ENCODE measurements around the gene PDGFRB. TPM values are rescaled to one million over a fixed set of nuclear protein-coding genes. Genes with fewer than 3 reads are reported as not detected.

The PDGFRB gene
- total RNA-seq, 1 donor from 2014 or later = 86.6 TPM

GRCh38 chr5:150166037-150166649 is 10.5 kb upstream of the PDGFRB start:
- Histone ChIP-seq H3K36me3 (ENCODE audit: control insufficient read depth in 3 of 3, insufficient read depth in 3 of 3, low read length in 3 of 3) (no peaks in the 10 kb centered on the region), H3K4me3 (ENCODE audit: low read length in 3 of 3) (no peak overlapping the region), H3K4me1 (ENCODE audit: control insufficient read depth in 3 of 3, insufficient read depth in 3 of 3, low read length in 3 of 3) (peaks cover 29 to 33% (median 30%) of the 10 kb centered on the region in 3 donors), H3K27me3 (ENCODE audit: control insufficient read depth in 3 of 3, insufficient read depth in 3 of 3, low read length in 3 of 3) (peaks cover 3 to 10% (median 4%) of the 10 kb centered on the region in 3 donors), H3K27ac (ENCODE audit: low read depth, low read length) (no peak overlapping the region), H3K9me3 (ENCODE audit: control insufficient read depth in 3 of 3, low read length in 3 of 3) (no peaks in the 10 kb centered on the region), H3K9ac (ENCODE audit: low read depth in 1 of 3, low read length in 3 of 3) (no peak overlapping the region)

DNA sequence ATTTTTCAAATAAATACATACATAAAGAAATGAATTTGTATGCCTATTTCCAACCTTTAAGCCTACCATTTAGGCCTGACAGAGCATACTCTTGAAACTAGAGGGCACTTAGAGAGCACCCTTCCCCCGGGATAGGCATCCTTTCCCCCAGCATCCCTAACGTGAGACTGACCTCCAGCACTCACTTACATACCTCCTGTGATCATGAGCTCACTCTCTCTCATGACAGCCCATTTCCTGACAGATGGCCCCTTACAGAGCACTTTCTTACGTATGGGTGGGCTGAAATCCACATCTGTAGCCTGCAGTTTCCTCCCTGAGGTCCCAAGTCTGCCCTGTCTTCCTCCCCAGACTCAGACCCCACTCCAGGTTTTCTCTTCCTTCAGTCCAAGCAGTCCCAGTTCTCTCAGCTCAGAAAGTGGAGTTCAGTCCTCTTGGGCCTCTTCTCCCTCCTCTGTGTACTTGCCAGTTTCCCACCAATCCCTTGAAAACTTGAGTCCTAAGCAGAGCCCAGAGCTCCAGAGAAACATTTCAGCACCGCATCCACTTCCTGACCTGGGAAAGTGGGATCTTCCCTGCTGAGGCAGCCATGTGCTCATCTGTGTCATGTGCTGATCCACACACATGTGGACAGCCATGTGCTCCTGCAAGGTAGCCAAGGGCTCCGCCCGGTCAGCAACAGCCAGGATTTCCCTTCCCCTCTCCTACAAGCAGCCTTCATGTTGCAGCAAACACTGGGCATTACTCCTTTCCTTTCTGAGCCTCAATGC is 8.8 kb upstream of the PDGFRB start:
- peaks cover 36 to 41% (median 37%) of the 10 kb centered on the region in 3 donors for H3K4me1 ChIP-seq (ENCODE audit: control insufficient read depth in 3 of 3, insufficient read depth in 3 of 3, low read length in 3 of 3)
- peaks cover 3 to 10% (median 4%) of the 10 kb centered on the region in 3 donors for H3K27me3 ChIP-seq (ENCODE audit: control insufficient read depth in 3 of 3, insufficient read depth in 3 of 3, low read length in 3 of 3)
- no peaks in the 10 kb centered on the region for H3K36me3 ChIP-seq (ENCODE audit: control insufficient read depth in 3 of 3, insufficient read depth in 3 of 3, low read length in 3 of 3)
- no peak overlapping the region for H3K4me3 ChIP-seq (ENCODE audit: low read length in 3 of 3)
- peak overlapping the region; percentile 54 for H3K27ac ChIP-seq (ENCODE audit: low read depth, low read length)
- no peaks in the 10 kb centered on the region for H3K9me3 ChIP-seq (ENCODE audit: control insufficient read depth in 3 of 3, low read length in 3 of 3)
- H3K9ac ChIP-seq (ENCODE audit: low read depth in 1 of 3, low read length in 3 of 3) = peak overlapping the region in 2 of 3 donors; percentile 33 to 54

GRCh38 chr5:150163547-150164059 is 8.0 kb upstream of the PDGFRB start:
- H3K27me3 ChIP-seq (ENCODE audit: control insufficient read depth in 3 of 3, insufficient read depth in 3 of 3, low read length in 3 of 3) = peaks cover 3 to 10% (median 4%) of the 10 kb centered on the region in 3 donors
- no peaks in the 10 kb centered on the region for H3K9me3 ChIP-seq (ENCODE audit: control insufficient read depth in 3 of 3, low read length in 3 of 3)
- no peaks in the 10 kb centered on the region for H3K36me3 ChIP-seq (ENCODE audit: control insufficient read depth in 3 of 3, insufficient read depth in 3 of 3, low read length in 3 of 3)
- peak overlapping the region in 1 of 3 donors; percentile 41 for H3K4me3 ChIP-seq (ENCODE audit: low read length in 3 of 3)
- H3K9ac ChIP-seq (ENCODE audit: low read depth in 1 of 3, low read length in 3 of 3) = peak overlapping the region in 1 of 3 donors; percentile 62
- peak overlapping the region; percentile 45 for H3K27ac ChIP-seq (ENCODE audit: low read depth, low read length)
- H3K4me1 ChIP-seq (ENCODE audit: control insufficient read depth in 3 of 3, insufficient read depth in 3 of 3, low read length in 3 of 3) = peaks cover 40 to 45% (median 44%) of the 10 kb centered on the region in 3 donors

- Histone ChIP-seq H3K9me3 (ENCODE audit: control insufficient read depth in 3 of 3, low read length in 3 of 3) (no peaks in the 10 kb centered on the region), H3K9ac (ENCODE audit: low read depth in 1 of 3, low read length in 3 of 3) (peak overlapping the region in 1 of 3 donors; percentile 33), H3K36me3 (ENCODE audit: control insufficient read depth in 3 of 3, insufficient read depth in 3 of 3, low read length in 3 of 3) (no peaks in the 10 kb centered on the region), H3K27ac (ENCODE audit: low read depth, low read length) (peak overlapping the region; percentile 45), H3K27me3 (ENCODE audit: control insufficient read depth in 3 of 3, insufficient read depth in 3 of 3, low read length in 3 of 3) (peaks cover 3 to 10% (median 4%) of the 10 kb centered on the region in 3 donors), H3K4me1 (ENCODE audit: control insufficient read depth in 3 of 3, insufficient read depth in 3 of 3, low read length in 3 of 3) (peaks cover 46 to 51% (median 48%) of the 10 kb centered on the region in 3 donors), H3K4me3 (ENCODE audit: low read length in 3 of 3) (peak overlapping the region in 1 of 3 donors; percentile 41)
Measured at GRCh38 chr5:150163035-150163434, 7.4 kb upstream of the PDGFRB start.

- no peak overlapping the region for H3K4me3 ChIP-seq (ENCODE audit: low read length in 3 of 3)
- peak overlapping the region in 1 of 3 donors; percentile 72 for H3K9ac ChIP-seq (ENCODE audit: low read depth in 1 of 3, low read length in 3 of 3)
- no peaks in the 10 kb centered on the region for H3K9me3 ChIP-seq (ENCODE audit: control insufficient read depth in 3 of 3, low read length in 3 of 3)
- peaks cover 53 to 54% (median 54%) of the 10 kb centered on the region in 3 donors for H3K4me1 ChIP-seq (ENCODE audit: control insufficient read depth in 3 of 3, insufficient read depth in 3 of 3, low read length in 3 of 3)
- peak overlapping the region; percentile 40 for H3K27ac ChIP-seq (ENCODE audit: low read depth, low read length)
- no peaks in the 10 kb centered on the region for H3K36me3 ChIP-seq (ENCODE audit: control insufficient read depth in 3 of 3, insufficient read depth in 3 of 3, low read length in 3 of 3)
- peaks cover 0 to 2% (median under 1%) of the 10 kb centered on the region in 3 donors for H3K27me3 ChIP-seq (ENCODE audit: control insufficient read depth in 3 of 3, insufficient read depth in 3 of 3, low read length in 3 of 3)
Measured at GRCh38 chr5:150162142-150162513, 6.5 kb upstream of the PDGFRB start.

- Histone ChIP-seq H3K27ac (ENCODE audit: low read depth, low read length) (peak overlapping the region; percentile 82), H3K4me3 (ENCODE audit: low read length in 3 of 3) (no peak overlapping the region), H3K27me3 (ENCODE audit: control insufficient read depth in 3 of 3, insufficient read depth in 3 of 3, low read length in 3 of 3) (no peaks in the 10 kb centered on the region), H3K4me1 (ENCODE audit: control insufficient read depth in 3 of 3, insufficient read depth in 3 of 3, low read length in 3 of 3) (peaks cover 54 to 55% (median 55%) of the 10 kb centered on the region in 3 donors), H3K9ac (ENCODE audit: low read depth in 1 of 3, low read length in 3 of 3) (peak overlapping the region in 1 of 3 donors; percentile 72), H3K9me3 (ENCODE audit: control insufficient read depth in 3 of 3, low read length in 3 of 3) (no peaks in the 10 kb centered on the region), H3K36me3 (ENCODE audit: control insufficient read depth in 3 of 3, insufficient read depth in 3 of 3, low read length in 3 of 3) (no peaks in the 10 kb centered on the region)
Measured at GRCh38 chr5:150161242-150162141, 5.8 kb upstream of the PDGFRB start.

DNA sequence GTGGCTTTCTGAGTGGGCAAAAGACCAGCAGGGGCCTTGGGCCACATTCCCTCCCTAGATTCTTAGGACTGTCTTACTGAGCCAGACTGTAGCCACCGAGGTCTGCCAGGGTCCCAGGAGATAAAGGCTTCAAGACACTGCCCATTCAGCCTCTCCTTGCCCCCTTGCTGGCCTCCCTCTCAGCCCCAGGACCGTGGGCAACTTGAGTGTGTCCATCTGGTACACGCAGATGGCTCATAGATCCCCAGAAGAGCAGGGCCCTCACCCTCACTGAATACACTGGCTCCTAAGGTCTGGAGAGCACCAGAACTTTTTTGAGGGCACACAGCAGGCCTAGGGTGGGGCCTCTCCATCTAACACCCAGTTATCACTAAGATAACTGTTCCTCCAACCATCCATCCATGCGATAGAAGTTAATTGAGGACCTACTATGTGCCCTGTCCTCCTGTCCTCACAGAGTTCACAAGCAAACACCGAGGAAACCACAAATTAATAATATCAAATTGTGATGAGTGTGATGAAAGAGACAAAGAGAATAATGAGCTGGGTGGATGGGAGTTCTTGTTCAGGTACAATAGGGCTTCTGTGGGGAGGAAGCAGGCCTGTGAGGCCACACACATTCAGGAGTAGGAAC is 4.9 kb upstream of the PDGFRB start:
- Histone ChIP-seq H3K36me3 (ENCODE audit: control insufficient read depth in 3 of 3, insufficient read depth in 3 of 3, low read length in 3 of 3) (no peaks in the 10 kb centered on the region), H3K9me3 (ENCODE audit: control insufficient read depth in 3 of 3, low read length in 3 of 3) (no peaks in the 10 kb centered on the region), H3K9ac (ENCODE audit: low read depth in 1 of 3, low read length in 3 of 3) (peak overlapping the region in 2 of 3 donors; percentile 7 to 75), H3K27ac (ENCODE audit: low read depth, low read length) (peak overlapping the region; percentile 82), H3K27me3 (ENCODE audit: control insufficient read depth in 3 of 3, insufficient read depth in 3 of 3, low read length in 3 of 3) (no peaks in the 10 kb centered on the region), H3K4me3 (ENCODE audit: low read length in 3 of 3) (no peak overlapping the region), H3K4me1 (ENCODE audit: control insufficient read depth in 3 of 3, insufficient read depth in 3 of 3, low read length in 3 of 3) (peaks cover 55 to 61% (median 61%) of the 10 kb centered on the region in 3 donors)

DNA sequence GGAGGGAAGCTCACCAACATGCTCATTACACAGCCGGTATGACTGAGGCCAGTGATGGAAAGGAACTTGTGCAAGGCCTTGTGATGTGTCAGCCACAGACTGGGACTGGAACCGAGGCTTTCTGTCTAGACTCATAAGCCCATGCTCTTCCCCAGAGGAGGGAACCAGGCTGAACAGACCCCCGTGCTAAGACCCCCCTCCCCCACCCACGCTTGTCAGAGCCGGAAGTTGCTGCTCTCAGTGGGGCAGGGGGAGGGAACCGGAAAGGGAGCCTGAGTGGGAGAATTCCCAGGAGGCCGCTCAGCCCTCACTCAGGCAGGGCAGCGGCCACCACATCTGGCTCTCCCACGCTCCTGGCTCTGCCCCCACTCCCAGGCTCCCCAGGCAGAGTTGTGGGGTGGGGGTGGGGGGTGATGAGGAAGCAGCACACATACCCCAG is 4.1 kb upstream of the PDGFRB start:
- Histone ChIP-seq H3K4me3 (ENCODE audit: low read length in 3 of 3) (no peak overlapping the region), H3K27ac (ENCODE audit: low read depth, low read length) (peak overlapping the region; percentile 82), H3K4me1 (ENCODE audit: control insufficient read depth in 3 of 3, insufficient read depth in 3 of 3, low read length in 3 of 3) (peaks cover 49 to 56% (median 54%) of the 10 kb centered on the region in 3 donors), H3K9ac (ENCODE audit: low read depth in 1 of 3, low read length in 3 of 3) (peak overlapping the region in 1 of 3 donors; percentile 75), H3K36me3 (ENCODE audit: control insufficient read depth in 3 of 3, insufficient read depth in 3 of 3, low read length in 3 of 3) (peaks cover 0 to 2% (median 0%) of the 10 kb centered on the region in 3 donors), H3K9me3 (ENCODE audit: control insufficient read depth in 3 of 3, low read length in 3 of 3) (no peaks in the 10 kb centered on the region), H3K27me3 (ENCODE audit: control insufficient read depth in 3 of 3, insufficient read depth in 3 of 3, low read length in 3 of 3) (no peaks in the 10 kb centered on the region)

GRCh38 chr5:150159031-150159430 is 3.4 kb upstream of the PDGFRB start:
- Histone ChIP-seq H3K27me3 (ENCODE audit: control insufficient read depth in 3 of 3, insufficient read depth in 3 of 3, low read length in 3 of 3) (no peaks in the 10 kb centered on the region), H3K9me3 (ENCODE audit: control insufficient read depth in 3 of 3, low read length in 3 of 3) (no peaks in the 10 kb centered on the region), H3K27ac (ENCODE audit: low read depth, low read length) (peak overlapping the region; percentile 82), H3K9ac (ENCODE audit: low read depth in 1 of 3, low read length in 3 of 3) (peak overlapping the region in 2 of 3 donors; percentile 32 to 40), H3K36me3 (ENCODE audit: control insufficient read depth in 3 of 3, insufficient read depth in 3 of 3, low read length in 3 of 3) (peaks cover 0 to 2% (median 0%) of the 10 kb centered on the region in 3 donors), H3K4me1 (ENCODE audit: control insufficient read depth in 3 of 3, insufficient read depth in 3 of 3, low read length in 3 of 3) (peaks cover 42 to 49% (median 48%) of the 10 kb centered on the region in 3 donors), H3K4me3 (ENCODE audit: low read length in 3 of 3) (peak overlapping the region in 2 of 3 donors; percentile 22 to 24)
